ENCODE measurements around the gene RGS10. TPM values are rescaled to one million over a fixed set of nuclear protein-coding genes. Genes with fewer than 3 reads are reported as not detected.
"Not testable (repeated sequence)": the region's sequence is repeated elsewhere in the genome, so short reads cannot be mapped to it uniquely, and the experiment has no call there.

RGS10 gene
- total and polyA plus RNA-seq, 7 donors: 54.1 to 192 (median 125) TPM

- 11 to 56% methylated on average over 1 of the region's 1 CpG for WGBS, 2 donors
- intact Hi-C loops (cut with DNase I): no loop called here
- H3K4me3 ChIP-seq: no peak overlapping the region
- H3K27ac ChIP-seq: peak overlapping the region; percentile 22 to 97 (median 81)
- peak; percentile 26 for DNase-seq
- peaks cover 0 to 98% (median 90%) of the 10 kb centered on the region in 4 donors for H3K4me1 ChIP-seq
- no peaks in the 10 kb centered on the region for H3K9me3 ChIP-seq
- H3K36me3 ChIP-seq: no peaks in the 10 kb centered on the region
- H3K27me3 ChIP-seq: no peaks in the 10 kb centered on the region
- TF ChIP-seq EP300 (IDR thresholded peaks at IDR 0.05) (no peak), POLR2A (IDR thresholded peaks at IDR 0.05) (no peak), CTCF (IDR thresholded peaks at IDR 0.05) (no peak), POLR2AphosphoS5 (IDR thresholded peaks at IDR 0.05) (peak in 3 of 4 donors; percentile 26 to 37 (median 29))
Measured at GRCh38 chr10:119531067-119531466, 11.5 kb downstream of the RGS10 start.

GRCh38 chr10:119528663-119529237 lies 13.8 kb downstream of the RGS10 start:
- H3K27me3 ChIP-seq; H3K4me3 ChIP-seq; H3K9me3 ChIP-seq; intact Hi-C loops (cut with DNase I): not testable (repeated sequence)
- TF ChIP-seq POLR2AphosphoS5 (IDR thresholded peaks at IDR 0.05): peak in 2 of 4 donors; percentile 13 to 38
- Histone ChIP-seq H3K4me1 (peaks cover 0 to 100% (median 85%) of the 10 kb centered on the region in 4 donors), H3K27ac (peak overlapping the region in 3 of 4 donors; percentile 40 to 97 (median 95)), H3K36me3 (peaks cover 0 to 15% (median 2%) of the 10 kb centered on the region in 4 donors)
- WGBS, 2 donors: 79 to 82% methylated on average over 8 of the region's 8 CpGs
- peak; percentile 34 for DNase-seq

- TF ChIP-seq CTCF (IDR thresholded peaks at IDR 0.05) (peak in 1 of 4 experiments; percentile 24), POLR2A (IDR thresholded peaks at IDR 0.05) (no peak)
- WGBS, 2 donors: 74 to 82% methylated on average over 18 of the region's 18 CpGs
- DNase-seq: peak; percentile 53
- Histone ChIP-seq H3K27ac (peak overlapping the region in 3 of 4 donors; percentile 41 to 68 (median 44)), H3K27me3 (no peaks in the 10 kb centered on the region), H3K9me3 (no peaks in the 10 kb centered on the region), H3K4me3 (no peak overlapping the region), H3K4me1 (peaks cover 0 to 85% (median 69%) of the 10 kb centered on the region in 4 donors), H3K36me3 (peaks cover 0 to 33% (median 6%) of the 10 kb centered on the region in 4 donors)
- intact Hi-C loops (cut with DNase I): no loop called here
Measured at GRCh38 chr10:119526621-119527592, 15.6 kb downstream of the RGS10 start.

GRCh38 chr10:119526149-119526548 lies 16.4 kb downstream of the RGS10 start:
- peaks cover 0 to 82% (median 65%) of the 10 kb centered on the region in 4 donors for H3K4me1 ChIP-seq

More at GRCh38 chr10:119526149-119526548, 16.4 kb downstream of the RGS10 start:
- Histone ChIP-seq H3K27me3 (no peaks in the 10 kb centered on the region), H3K36me3 (peaks cover 0 to 36% (median 6%) of the 10 kb centered on the region in 4 donors), H3K4me3 (no peak overlapping the region), H3K9me3 (no peaks in the 10 kb centered on the region), H3K27ac (peak overlapping the region in 3 of 4 donors; percentile 41 to 68 (median 44))
- 79 to 94% methylated on average over 1 of the region's 1 CpG for WGBS, 2 donors
- intact Hi-C loops (cut with DNase I): no loop called here
- no peak for DNase-seq
- TF ChIP-seq POLR2AphosphoS5 (IDR thresholded peaks at IDR 0.05) (no peak), CTCF (IDR thresholded peaks at IDR 0.05) (no peak), EP300 (IDR thresholded peaks at IDR 0.05) (no peak), POLR2A (IDR thresholded peaks at IDR 0.05) (no peak)

Data from sigmoid colon (tissue), 7 donors.